GM12892 (cell line): ENCODE data around the gene PPM1H.

Source experiments
- POLR2A ChIP-seq: IDR thresholded peaks from 2 replicates; pipeline ENCODE4 v1.6.1; 2011; ENCODE audit warnings: low read depth, low read length, control low read depth
- POLR2AphosphoS5 ChIP-seq: IDR thresholded peaks from 2 replicates; pipeline ENCODE4 v1.6.1; 2011; ENCODE audit warnings: low read depth, low read length, control low read depth
- TAF1 ChIP-seq: IDR thresholded peaks from 2 replicates; pipeline ENCODE4 v1.6.1; 2011; ENCODE audit warnings: low read depth, mild to moderate bottlenecking, control low read depth, low read length, borderline replicate concordance

DNA sequence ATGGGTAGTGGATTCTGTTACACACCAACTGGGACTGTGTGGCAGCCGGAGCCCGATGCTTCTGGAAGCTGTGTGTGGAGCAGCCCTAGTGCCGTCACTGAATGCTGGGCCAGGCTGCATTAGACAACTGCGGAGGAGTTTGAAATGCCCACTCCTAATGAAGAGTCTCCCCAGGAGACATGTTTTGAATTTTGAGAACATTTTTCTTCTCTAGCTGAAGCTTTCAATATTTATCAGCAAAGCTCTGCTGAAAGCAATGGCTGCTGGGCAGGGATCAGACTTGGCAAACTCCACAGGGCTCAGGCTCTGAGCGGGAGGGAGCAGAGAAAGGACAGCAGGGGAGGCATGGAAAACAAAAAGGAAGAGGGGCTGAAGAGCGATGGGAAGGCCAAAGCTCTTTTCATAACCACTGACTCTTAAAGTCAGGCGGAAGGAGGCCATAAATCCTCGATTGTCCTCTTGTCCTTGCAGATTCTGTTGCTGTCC lies 279.2 kb downstream of the PPM1H start:
- TF ChIP-seq POLR2A (no peak), POLR2AphosphoS5 (no peak), TAF1 (no peak)
